B cell (primary cell): ENCODE data around the gene TEX261. TPM values are rescaled to one million over a fixed set of nuclear protein-coding genes. Genes with fewer than 3 reads are reported as not detected.

Experiments
- ATAC-seq: fragments of 200-7000 bp; cut with Tn5 transposase; one replicate; pipeline ENCODE4 v1.10.0; 2021; ENCODE audit warnings: low read depth, mild to moderate bottlenecking, moderate number of reproducible peaks, moderate library complexity
- CTCF ChIA-PET: fragments of 350-600 bp; sonication (Branson Sonifier 250); formaldehyde crosslinking; loops from one replicate; lab custom pipeline; 2021; ENCODE audit warnings: antibody characterized with exemption, inconsistent platforms; lab: Charles Lee
- POLR2A ChIA-PET: fragments of 350-600 bp; sonication (Branson Sonifier 250); formaldehyde crosslinking; loops from one replicate; lab custom pipeline; 2021; ENCODE audit warnings: antibody characterized with exemption; lab: Charles Lee
- DNase-seq: peaks from one replicate; pipeline ENCODE4 v3.0.0; 2013
- H2AFZ ChIP-seq: 2 replicates; pipeline ENCODE4 v1.6.1; 2012; ENCODE audit warnings: mild to moderate bottlenecking, low read depth, low read length; ENCODE audit not compliant: insufficient read depth, poor library complexity, severe bottlenecking
- H3K27ac ChIP-seq, 2 donors: 1 replicate in 1 of 2; 2 replicates in 1 of 2; pipeline ENCODE4 v1.5.1; 2012 to 2013; ENCODE audit warnings: low read length in 2 of 2, mild to moderate bottlenecking in 2 of 2, moderate library complexity in 1 of 2
- H3K27me3 ChIP-seq, 4 experiments: fragments of 200-600 bp in 1 of 4; sonication (generic) in 1 of 4; replicated peaks in 1 of 4; 1 replicate in 2 of 4; 2 replicates in 2 of 4; pipeline versions ENCODE4 v1.6.1 to v1.7.0; 2013 to 2016; ENCODE audit warnings: low read length in 3 of 4, mild to moderate bottlenecking in 2 of 4, mixed read lengths in 1 of 4, moderate library complexity in 1 of 4; ENCODE audit not compliant: insufficient read depth in 4 of 4, control insufficient read depth in 3 of 4; ENCODE audit errors: control extremely low read depth in 1 of 4
- H3K36me3 ChIP-seq, 2 experiments: replicated peaks in 1 of 2; 1 replicate in 1 of 2; 2 replicates in 1 of 2; pipeline versions ENCODE4 v1.6.1 to v1.7.1; 2013; ENCODE audit warnings: low read length in 1 of 2; ENCODE audit not compliant: insufficient read depth in 2 of 2, control insufficient read depth in 1 of 2; ENCODE audit errors: control extremely low read depth in 1 of 2, extremely low read depth in 1 of 2
- H3K4me1 ChIP-seq, 2 donors: fragments of 200-600 bp in 1 of 2; sonication (generic) in 1 of 2; 1 replicate in 1 of 2; 2 replicates in 1 of 2; pipeline versions ENCODE4 v1.5.1 to v1.6.1; 2013 to 2017; ENCODE audit warnings: low read length in 2 of 2; ENCODE audit not compliant: control insufficient read depth in 2 of 2, insufficient read depth in 2 of 2
- H3K4me2 ChIP-seq: replicated peaks from 2 replicates; pipeline ENCODE3; 2012; ENCODE audit warnings: mild to moderate bottlenecking, low read depth, low read length; ENCODE audit not compliant: poor library complexity, severe bottlenecking
- H3K4me3 ChIP-seq, 5 experiments: fragments of 200-600 bp in 1 of 5; sonication (generic) in 1 of 5; 1 replicate in 3 of 5; 2 replicates in 2 of 5; pipeline versions ENCODE4 v1.5.1 to v1.7.0; 2011 to 2016; ENCODE audit warnings: low read length in 4 of 5, mild to moderate bottlenecking in 4 of 5, low read depth in 2 of 5, control low read depth in 1 of 5, moderate library complexity in 1 of 5; ENCODE audit not compliant: insufficient read depth in 1 of 5; ENCODE audit errors: control extremely low read depth in 1 of 5, extremely low read depth in 1 of 5
- H3K79me2 ChIP-seq: fragments of 200-600 bp; sonication (generic); one replicate; pipeline ENCODE4 v1.6.0; 2016; ENCODE audit warnings: low read length; ENCODE audit not compliant: control insufficient read depth, insufficient read depth
- H3K9ac ChIP-seq: fragments of 200-600 bp; sonication (generic); 2 replicates; pipeline ENCODE4 v1.6.1; 2017; ENCODE audit warnings: mild to moderate bottlenecking, low read length, moderate library complexity
- H3K9me3 ChIP-seq, 3 donors: one replicate each; pipeline versions ENCODE4 v1.6.1 to v1.7.1; 2013; ENCODE audit warnings: low read length in 2 of 3; ENCODE audit not compliant: control insufficient read depth in 2 of 3, insufficient read depth in 1 of 3; ENCODE audit errors: control extremely low read depth in 1 of 3
- H4K20me1 ChIP-seq: 2 replicates; pipeline ENCODE4 v1.6.0; 2012; ENCODE audit warnings: mild to moderate bottlenecking, low read length; ENCODE audit not compliant: insufficient read depth, control insufficient read depth, poor library complexity, severe bottlenecking
- H3K27ac Mint-ChIP-seq: one replicate; pipeline ENCODE4 v1.8.0; 2021; ENCODE audit warnings: mixed read lengths
- H3K27me3 Mint-ChIP-seq: one replicate; pipeline ENCODE4 v1.8.0; 2021; ENCODE audit warnings: mixed read lengths
- H3K4me1 Mint-ChIP-seq: one replicate; pipeline ENCODE4 v1.8.0; 2021; ENCODE audit warnings: mixed read lengths
- H3K4me3 Mint-ChIP-seq: one replicate; pipeline ENCODE4 v1.8.0; 2021; ENCODE audit warnings: mixed read lengths
- H3K9me3 Mint-ChIP-seq: one replicate; pipeline ENCODE4 v1.8.0; 2022; ENCODE audit warnings: mixed read lengths; ENCODE audit not compliant: insufficient read depth
- EZH2 ChIP-seq: IDR thresholded peaks from 2 replicates; pipeline ENCODE4 v1.6.1; 2012; ENCODE audit warnings: borderline replicate concordance, low read depth, mild to moderate bottlenecking, moderate library complexity, low read length; ENCODE audit not compliant: insufficient read depth, poor library complexity, severe bottlenecking
- WGBS: methylation state at CpG from one replicate; pipeline ENCODE4 v1.1.5; 2013; ENCODE audit warnings: missing lambda C conversion rate; ENCODE audit not compliant: insufficient coverage; 5-methylcytosine and 5-hydroxymethylcytosine counted together
- intact Hi-C: fragments of 100-400 bp; cut with micrococcal nuclease; formaldehyde crosslinking; loops from one replicate; pipeline ENCODE4 v1.10.0; 2022
- polyA plus RNA-seq: library from polyadenylated mRNA; depleted of rRNA; stranded (reverse); fragments of >200 nt; gene quantifications from 2 replicates; pipeline ENCODE4 v1.2.3, GENCODE V29; 2012
- total RNA-seq, 2 donors: library from RNA; stranded (reverse); fragments of 120-200 nt in 1 of 2; gene quantifications; 1 replicate in 1 of 2; 2 replicates in 1 of 2; pipeline versions ENCODE4 v1.2.3 to v1.2.4, GENCODE V29; 2013 to 2022
- TF ChIP-seq, protein P1 (sequence below): fragments of 200-600 bp; IDR thresholded peaks from one replicate; pipeline ENCODE4 v1.8.0; 2022; ENCODE audit warnings: antibody characterized with exemption, mild to moderate bottlenecking

TEX261 gene
- total and polyA plus RNA-seq, 2 donors (not counting 1 experiment from before 2014, with no cell fraction given), result 29.0 to 56.4 TPM

DNA sequence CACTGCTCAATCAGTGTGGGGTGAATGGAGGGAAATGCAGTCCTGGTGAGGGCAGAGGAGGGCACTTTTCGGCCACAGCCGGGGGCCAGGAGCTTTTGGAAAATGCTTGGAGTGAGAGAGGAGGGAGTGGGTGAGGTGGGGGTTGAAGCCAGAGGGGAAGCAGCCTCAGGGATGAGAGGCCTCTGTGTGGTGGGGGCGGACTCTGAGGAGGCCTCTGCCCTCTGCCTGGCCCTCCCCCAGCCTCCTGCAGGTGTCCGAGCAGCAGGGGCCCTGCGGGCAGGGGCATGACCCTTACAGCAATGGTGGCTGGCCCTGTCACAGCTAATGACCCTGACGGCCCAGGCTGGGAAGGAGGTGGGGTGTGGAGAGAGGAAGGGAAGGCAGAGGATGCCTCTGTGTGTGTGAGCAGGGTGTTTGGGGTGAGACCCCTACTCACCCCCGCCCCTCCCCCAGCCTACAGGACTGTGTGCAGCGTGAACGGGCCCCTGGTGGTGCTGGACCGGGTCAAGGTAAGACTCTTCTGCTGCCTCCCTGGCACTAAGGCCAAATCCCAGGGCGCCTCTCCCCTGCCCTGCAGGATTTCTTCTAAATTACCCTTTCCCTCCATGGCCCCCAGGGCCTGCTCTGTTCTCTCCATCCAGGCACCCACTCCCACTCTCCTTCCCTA, 51.3 kb downstream of the TEX261 start:
- TF ChIP-seq, protein P1, sequence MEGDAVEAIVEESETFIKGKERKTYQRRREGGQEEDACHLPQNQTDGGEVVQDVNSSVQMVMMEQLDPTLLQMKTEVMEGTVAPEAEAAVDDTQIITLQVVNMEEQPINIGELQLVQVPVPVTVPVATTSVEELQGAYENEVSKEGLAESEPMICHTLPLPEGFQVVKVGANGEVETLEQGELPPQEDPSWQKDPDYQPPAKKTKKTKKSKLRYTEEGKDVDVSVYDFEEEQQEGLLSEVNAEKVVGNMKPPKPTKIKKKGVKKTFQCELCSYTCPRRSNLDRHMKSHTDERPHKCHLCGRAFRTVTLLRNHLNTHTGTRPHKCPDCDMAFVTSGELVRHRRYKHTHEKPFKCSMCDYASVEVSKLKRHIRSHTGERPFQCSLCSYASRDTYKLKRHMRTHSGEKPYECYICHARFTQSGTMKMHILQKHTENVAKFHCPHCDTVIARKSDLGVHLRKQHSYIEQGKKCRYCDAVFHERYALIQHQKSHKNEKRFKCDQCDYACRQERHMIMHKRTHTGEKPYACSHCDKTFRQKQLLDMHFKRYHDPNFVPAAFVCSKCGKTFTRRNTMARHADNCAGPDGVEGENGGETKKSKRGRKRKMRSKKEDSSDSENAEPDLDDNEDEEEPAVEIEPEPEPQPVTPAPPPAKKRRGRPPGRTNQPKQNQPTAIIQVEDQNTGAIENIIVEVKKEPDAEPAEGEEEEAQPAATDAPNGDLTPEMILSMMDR, result no peak
- TF ChIP-seq EZH2, result no peak
- H3K4me1 Mint-ChIP-seq, result peaks cover 10% of the 10 kb centered on the region
- H3K4me3 ChIP-seq, result no peak overlapping the region
- intact Hi-C loops, result no loop called here
- no peaks in the 10 kb centered on the region for H3K9me3 Mint-ChIP-seq
- WGBS, result 89% methylated on average over 8 of the region's 11 CpGs
- ATAC-seq, result no peak
- no peak overlapping the region for H3K27ac Mint-ChIP-seq
- CTCF ChIA-PET, result interaction anchor here (0.6 kb wide), 1 partner anchor 10 kb away, joined by 3 read pairs; no protein-coding TSS in a partner anchor
- no peak overlapping the region for H2AFZ ChIP-seq
- POLR2A ChIA-PET, result interaction anchor here (0.7 kb wide), 1 partner anchor 10 kb away, joined by 3 read pairs; no protein-coding TSS in a partner anchor
- no peaks in the 10 kb centered on the region for H3K9me3 ChIP-seq
- H3K4me1 ChIP-seq, result peaks cover 9 to 10% of the 10 kb centered on the region in 2 donors
- no peaks in the 10 kb centered on the region for H3K36me3 ChIP-seq
- H3K27ac ChIP-seq, result no peak overlapping the region
- H3K4me2 ChIP-seq, result no peak overlapping the region
- DNase-seq, result no peak
- H3K79me2 ChIP-seq, result no peaks in the 10 kb centered on the region
- peaks cover 0 to 22% (median 11%) of the 10 kb centered on the region in 4 experiments for H3K27me3 ChIP-seq
- no peaks in the 10 kb centered on the region for H4K20me1 ChIP-seq
- H3K4me3 Mint-ChIP-seq, result no peak overlapping the region
- no peak overlapping the region for H3K9ac ChIP-seq
- peaks cover 36% of the 10 kb centered on the region for H3K27me3 Mint-ChIP-seq
